GM23338 (cell line): ENCODE data around the gene PGLYRP2. TPM values are rescaled to one million over a fixed set of nuclear protein-coding genes. Genes with fewer than 3 reads are reported as not detected.
A peak's percentile ranks its signal among the peaks of the same experiment; 100 is the strongest.

Source experiments
- ATAC-seq: fragments of 200-7000 bp; cut with Tn5 transposase; 3 replicates; pipeline ENCODE4 v1.9.1; 2020
- DNase-seq: peaks from one replicate; pipeline ENCODE4 v3.0.0-alpha.2; 2015; ENCODE audit warnings: low spot score
- H2AFZ ChIP-seq: fragments of 200-600 bp; sonication (generic); 2 replicates; pipeline ENCODE4 v1.8.0; 2016; ENCODE audit warnings: antibody characterized with exemption, mild to moderate bottlenecking, moderate library complexity
- H3F3A ChIP-seq: fragments of 200-600 bp; sonication (generic); replicated peaks from 2 replicates; pipeline ENCODE4 v1.8.0; 2017; ENCODE audit warnings: antibody characterized with exemption, mixed run types, low read depth
- H3K27ac ChIP-seq: fragments of 200-600 bp; sonication (generic); 2 replicates; pipeline ENCODE4 v1.6.1; 2016; ENCODE audit warnings: low read depth
- H3K27me3 ChIP-seq: fragments of 200-600 bp; sonication (generic); 2 replicates; pipeline ENCODE4 v1.8.0; 2016; ENCODE audit warnings: mild to moderate bottlenecking, mixed run types, moderate library complexity; ENCODE audit not compliant: insufficient read depth
- H3K36me3 ChIP-seq: fragments of 200-600 bp; sonication (generic); 2 replicates; pipeline ENCODE4 v1.8.0; 2016; ENCODE audit warnings: mild to moderate bottlenecking; ENCODE audit not compliant: insufficient read depth
- H3K4me1 ChIP-seq: fragments of 200-600 bp; sonication (generic); 2 replicates; pipeline ENCODE4 v1.8.0; 2016; ENCODE audit warnings: mild to moderate bottlenecking, moderate library complexity; ENCODE audit not compliant: insufficient read depth
- H3K4me2 ChIP-seq: fragments of 200-600 bp; sonication (generic); 2 replicates; pipeline ENCODE4 v1.7.1; 2017; ENCODE audit warnings: mixed run types
- H3K4me3 ChIP-seq: fragments of 200-600 bp; sonication (generic); 2 replicates; pipeline ENCODE4 v1.6.1; 2016; ENCODE audit warnings: mixed run types
- H3K79me2 ChIP-seq: fragments of 200-600 bp; sonication (generic); replicated peaks from 2 replicates; pipeline ENCODE4 v1.8.0; 2017; ENCODE audit warnings: mild to moderate bottlenecking; ENCODE audit not compliant: insufficient read depth
- H3K9me2 ChIP-seq: fragments of 200-600 bp; sonication (generic); 2 replicates; pipeline ENCODE4 v1.8.0; 2017; ENCODE audit not compliant: insufficient read depth
- H4K20me1 ChIP-seq: fragments of 200-600 bp; sonication (generic); replicated peaks from 2 replicates; pipeline ENCODE4 v1.8.0; 2017; ENCODE audit warnings: mild to moderate bottlenecking; ENCODE audit not compliant: insufficient read depth
- H3K27ac Mint-ChIP-seq: 2 replicates; pipeline ENCODE4 v1.8.0; 2020; ENCODE audit warnings: inconsistent platforms, mild to moderate bottlenecking, moderate library complexity, mixed read lengths
- H3K27me3 Mint-ChIP-seq: 3 replicates; pipeline ENCODE4 v1.8.0; 2022; ENCODE audit warnings: low read depth, mild to moderate bottlenecking, moderate library complexity, mixed read lengths, inconsistent platforms; ENCODE audit not compliant: insufficient read depth, poor library complexity
- H3K36me3 Mint-ChIP-seq: 3 replicates; pipeline ENCODE4 v1.8.0; 2021; ENCODE audit warnings: low read depth, mild to moderate bottlenecking, inconsistent platforms, moderate library complexity, mixed read lengths
- H3K4me1 Mint-ChIP-seq: 3 replicates; pipeline ENCODE4 v1.8.0; 2020; ENCODE audit warnings: mild to moderate bottlenecking, inconsistent platforms, mixed read lengths
- H3K4me3 Mint-ChIP-seq: 3 replicates; pipeline ENCODE4 v1.8.0; 2021; ENCODE audit warnings: moderate library complexity, mild to moderate bottlenecking, inconsistent platforms, mixed read lengths
- H3K9me3 Mint-ChIP-seq: 3 replicates; pipeline ENCODE4 v1.8.0; 2020; ENCODE audit warnings: moderate library complexity, mild to moderate bottlenecking, inconsistent platforms, mixed read lengths
- CREB1 ChIP-seq: fragments of 250-450 bp; sonication (Bioruptor Pico); IDR thresholded peaks from 2 replicates; pipeline ENCODE4 v1.5.0; 2020; ENCODE audit warnings: low read depth, mild to moderate bottlenecking, moderate library complexity
- ETS1 ChIP-seq: IDR thresholded peaks from 2 replicates; pipeline ENCODE4 v1.6.1; 2016; ENCODE audit warnings: antibody characterized with exemption
- EZH2 ChIP-seq: fragments of 200-600 bp; sonication (generic); IDR thresholded peaks from one replicate; pipeline ENCODE4 v1.8.0; 2017; ENCODE audit warnings: antibody characterized with exemption, mild to moderate bottlenecking, low read depth; ENCODE audit not compliant: unreplicated experiment
- EZH2phosphoT487 ChIP-seq: fragments of 200-600 bp; sonication (generic); IDR thresholded peaks from one replicate; pipeline ENCODE4 v1.8.1; 2018; ENCODE audit warnings: antibody characterized with exemption; ENCODE audit not compliant: unreplicated experiment
- NANOG ChIP-seq: IDR thresholded peaks from 2 replicates; pipeline ENCODE4 v1.6.1; 2016; ENCODE audit warnings: antibody characterized with exemption, borderline replicate concordance
- STAT1 ChIP-seq: IDR thresholded peaks from one replicate; pipeline ENCODE4 v1.6.1; 2016; ENCODE audit warnings: antibody characterized with exemption; ENCODE audit not compliant: unreplicated experiment
- ZNF331 ChIP-seq: fragments of 250-450 bp; sonication (Bioruptor Pico); IDR thresholded peaks from 2 replicates; pipeline ENCODE4 v1.5.0; 2020; ENCODE audit warnings: low read depth, mild to moderate bottlenecking, moderate library complexity
- polyA plus RNA-seq: library from polyadenylated mRNA; unstranded; fragments of >200 nt; fragmentation: Nextera tagmentation; extraction: Ambion mirVana; gene quantifications from 2 replicates; pipeline ENCODE4 v1.2.1, GENCODE V29; 2016
- total RNA-seq: library from RNA; depleted of rRNA; stranded (reverse); fragments of >200 nt; shearing (Covaris generic); gene quantifications from 2 replicates; pipeline ENCODE4 v1.2.3, GENCODE V29; 2014
- TF ChIP-seq, protein P1 (sequence below): fragments of 250-450 bp; sonication (Bioruptor Pico); IDR thresholded peaks from 2 replicates; pipeline ENCODE4 v1.5.0; 2020; ENCODE audit warnings: mild to moderate bottlenecking, moderate library complexity

The PGLYRP2 gene
- total and polyA plus RNA-seq, 2 experiments from 2014 or later = not detected

DNA sequence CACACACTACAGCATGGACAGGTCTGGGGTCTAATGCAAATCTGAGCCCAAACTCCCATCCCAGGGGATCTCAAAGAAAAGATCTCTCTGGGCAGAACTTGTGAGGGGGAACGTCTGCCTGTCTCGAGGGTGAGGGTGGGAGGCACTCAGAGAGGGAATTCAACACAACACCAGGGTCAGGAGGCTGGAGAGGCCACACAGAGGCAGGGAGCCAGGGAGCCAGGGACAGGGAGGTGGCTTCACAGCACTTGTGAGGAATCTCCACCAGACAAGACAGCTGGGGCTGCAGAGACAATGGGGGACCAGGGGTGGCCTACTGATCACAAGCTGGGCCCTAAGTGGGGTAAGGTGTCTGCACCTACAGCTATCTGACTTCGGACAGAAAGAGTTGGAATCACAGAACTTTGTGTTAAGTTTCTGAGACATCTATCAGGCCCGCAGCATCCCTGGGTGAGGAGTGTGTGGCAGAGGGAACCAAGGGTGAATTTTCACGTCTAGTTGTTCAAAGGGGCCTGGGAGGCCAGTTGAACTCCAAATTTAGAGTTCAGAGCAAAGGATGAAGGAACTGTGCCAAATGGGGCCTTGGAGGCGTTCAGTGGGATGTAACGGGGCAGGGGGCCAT, 47.8 kb downstream of the PGLYRP2 start:
- Histone ChIP-seq H3K36me3 (no peaks in the 10 kb centered on the region), H2AFZ (no peak overlapping the region), H3K9me2 (no peaks in the 10 kb centered on the region), H3F3A (peaks cover 4% of the 10 kb centered on the region; the same call in 1 of the 2 replicates), H3K27ac (no peak overlapping the region), H3K27me3 (no peaks in the 10 kb centered on the region), H3K4me3 (peak overlapping the region; percentile 88), H3K79me2 (peaks cover 18% of the 10 kb centered on the region), H4K20me1 (peaks cover 16% of the 10 kb centered on the region), H3K4me1 (0 out of 2 replicates have a peak, but pooled peaks cover 6% of the 10 kb centered on the region), H3K4me2 (peak overlapping the region; percentile 93)
- Mint-ChIP-seq H3K4me3 (peak overlapping the region; percentile 97), H3K27ac (peak overlapping the region; percentile 87; the same call in 1 of the 2 replicates), H3K9me3 (no peaks in the 10 kb centered on the region; the same call in 2 of the 3 replicates), H3K27me3 (peaks cover 12% of the 10 kb centered on the region), H3K4me1 (peaks cover 21% of the 10 kb centered on the region), H3K36me3 (peaks cover 7% of the 10 kb centered on the region)
- DNase-seq (no peak), ATAC-seq (no peak)
- TF ChIP-seq ZNF331 (no peak), ETS1 (no peak), STAT1 (no peak), EZH2phosphoT487 (no peak), EZH2 (no peak), CREB1 (CRISPR knock-in tag) (no peak), NANOG (no peak)
- TF ChIP-seq, protein P1, sequence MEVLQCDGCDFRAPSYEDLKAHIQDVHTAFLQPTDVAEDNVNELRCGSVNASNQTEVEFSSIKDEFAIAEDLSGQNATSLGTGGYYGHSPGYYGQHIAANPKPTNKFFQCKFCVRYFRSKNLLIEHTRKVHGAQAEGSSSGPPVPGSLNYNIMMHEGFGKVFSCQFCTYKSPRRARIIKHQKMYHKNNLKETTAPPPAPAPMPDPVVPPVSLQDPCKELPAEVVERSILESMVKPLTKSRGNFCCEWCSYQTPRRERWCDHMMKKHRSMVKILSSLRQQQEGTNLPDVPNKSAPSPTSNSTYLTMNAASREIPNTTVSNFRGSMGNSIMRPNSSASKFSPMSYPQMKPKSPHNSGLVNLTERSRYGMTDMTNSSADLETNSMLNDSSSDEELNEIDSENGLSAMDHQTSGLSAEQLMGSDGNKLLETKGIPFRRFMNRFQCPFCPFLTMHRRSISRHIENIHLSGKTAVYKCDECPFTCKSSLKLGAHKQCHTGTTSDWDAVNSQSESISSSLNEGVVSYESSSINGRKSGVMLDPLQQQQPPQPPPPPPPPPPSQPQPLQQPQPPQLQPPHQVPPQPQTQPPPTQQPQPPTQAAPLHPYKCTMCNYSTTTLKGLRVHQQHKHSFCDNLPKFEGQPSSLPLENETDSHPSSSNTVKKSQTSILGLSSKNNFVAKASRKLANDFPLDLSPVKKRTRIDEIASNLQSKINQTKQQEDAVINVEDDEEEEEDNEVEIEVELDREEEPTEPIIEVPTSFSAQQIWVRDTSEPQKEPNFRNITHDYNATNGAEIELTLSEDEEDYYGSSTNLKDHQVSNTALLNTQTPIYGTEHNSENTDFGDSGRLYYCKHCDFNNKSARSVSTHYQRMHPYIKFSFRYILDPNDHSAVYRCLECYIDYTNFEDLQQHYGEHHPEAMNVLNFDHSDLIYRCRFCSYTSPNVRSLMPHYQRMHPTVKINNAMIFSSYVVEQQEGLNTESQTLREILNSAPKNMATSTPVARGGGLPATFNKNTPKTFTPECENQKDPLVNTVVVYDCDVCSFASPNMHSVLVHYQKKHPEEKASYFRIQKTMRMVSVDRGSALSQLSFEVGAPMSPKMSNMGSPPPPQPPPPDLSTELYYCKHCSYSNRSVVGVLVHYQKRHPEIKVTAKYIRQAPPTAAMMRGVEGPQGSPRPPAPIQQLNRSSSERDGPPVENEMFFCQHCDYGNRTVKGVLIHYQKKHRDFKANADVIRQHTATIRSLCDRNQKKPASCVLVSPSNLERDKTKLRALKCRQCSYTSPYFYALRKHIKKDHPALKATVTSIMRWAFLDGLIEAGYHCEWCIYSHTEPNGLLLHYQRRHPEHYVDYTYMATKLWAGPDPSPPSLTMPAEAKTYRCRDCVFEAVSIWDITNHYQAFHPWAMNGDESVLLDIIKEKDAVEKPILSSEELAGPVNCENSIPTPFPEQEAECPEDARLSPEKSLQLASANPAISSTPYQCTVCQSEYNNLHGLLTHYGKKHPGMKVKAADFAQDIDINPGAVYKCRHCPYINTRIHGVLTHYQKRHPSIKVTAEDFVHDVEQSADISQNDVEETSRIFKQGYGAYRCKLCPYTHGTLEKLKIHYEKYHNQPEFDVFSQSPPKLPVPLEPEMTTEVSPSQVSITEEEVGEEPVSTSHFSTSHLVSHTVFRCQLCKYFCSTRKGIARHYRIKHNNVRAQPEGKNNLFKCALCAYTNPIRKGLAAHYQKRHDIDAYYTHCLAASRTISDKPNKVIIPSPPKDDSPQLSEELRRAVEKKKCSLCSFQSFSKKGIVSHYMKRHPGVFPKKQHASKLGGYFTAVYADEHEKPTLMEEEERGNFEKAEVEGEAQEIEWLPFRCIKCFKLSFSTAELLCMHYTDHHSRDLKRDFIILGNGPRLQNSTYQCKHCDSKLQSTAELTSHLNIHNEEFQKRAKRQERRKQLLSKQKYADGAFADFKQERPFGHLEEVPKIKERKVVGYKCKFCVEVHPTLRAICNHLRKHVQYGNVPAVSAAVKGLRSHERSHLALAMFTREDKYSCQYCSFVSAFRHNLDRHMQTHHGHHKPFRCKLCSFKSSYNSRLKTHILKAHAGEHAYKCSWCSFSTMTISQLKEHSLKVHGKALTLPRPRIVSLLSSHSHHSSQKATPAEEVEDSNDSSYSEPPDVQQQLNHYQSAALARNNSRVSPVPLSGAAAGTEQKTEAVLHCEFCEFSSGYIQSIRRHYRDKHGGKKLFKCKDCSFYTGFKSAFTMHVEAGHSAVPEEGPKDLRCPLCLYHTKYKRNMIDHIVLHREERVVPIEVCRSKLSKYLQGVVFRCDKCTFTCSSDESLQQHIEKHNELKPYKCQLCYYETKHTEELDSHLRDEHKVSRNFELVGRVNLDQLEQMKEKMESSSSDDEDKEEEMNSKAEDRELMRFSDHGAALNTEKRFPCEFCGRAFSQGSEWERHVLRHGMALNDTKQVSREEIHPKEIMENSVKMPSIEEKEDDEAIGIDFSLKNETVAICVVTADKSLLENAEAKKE (CRISPR knock-in tag) = no peak
